ENCODE measurements around the gene TP53RK. TPM values are rescaled to one million over a fixed set of nuclear protein-coding genes. Genes with fewer than 3 reads are reported as not detected.

Gene TP53RK
- total and polyA plus RNA-seq, 2 of the 13 experiments (the other 11 are each of a cell fraction or from before 2014, with no cell fraction given) = 12.9 to 25.5 TPM

GRCh38 chr20:46689082-46689753, at the start of gene TP53RK (continued):
- TF ChIP-seq ZSCAN9 (CRISPR knock-in tag; IDR thresholded peaks at IDR 0.05; ENCODE audit: borderline replicate concordance) = peak; percentile 79
- TF ChIP-seq SCMH1 (CRISPR knock-in tag; IDR thresholded peaks at IDR 0.05; ENCODE audit: borderline replicate concordance) = no peak
- TF ChIP-seq ZNF451 (CRISPR knock-in tag; IDR thresholded peaks at IDR 0.05) = 0 out of 2 replicates have a peak, but pooled peaks have one; percentile 26
- no peak; the same call in 1 of the 2 replicates for TF ChIP-seq ZSCAN31 (CRISPR knock-in tag; IDR thresholded peaks at IDR 0.05; ENCODE audit: low read depth)
- TF ChIP-seq NRL (CRISPR knock-in tag; IDR thresholded peaks at IDR 0.05; ENCODE audit: borderline replicate concordance) = peak; percentile 90
- TF ChIP-seq JUND (CRISPR knock-in tag; IDR thresholded peaks at IDR 0.05) = no peak
- TF ChIP-seq, protein P1, sequence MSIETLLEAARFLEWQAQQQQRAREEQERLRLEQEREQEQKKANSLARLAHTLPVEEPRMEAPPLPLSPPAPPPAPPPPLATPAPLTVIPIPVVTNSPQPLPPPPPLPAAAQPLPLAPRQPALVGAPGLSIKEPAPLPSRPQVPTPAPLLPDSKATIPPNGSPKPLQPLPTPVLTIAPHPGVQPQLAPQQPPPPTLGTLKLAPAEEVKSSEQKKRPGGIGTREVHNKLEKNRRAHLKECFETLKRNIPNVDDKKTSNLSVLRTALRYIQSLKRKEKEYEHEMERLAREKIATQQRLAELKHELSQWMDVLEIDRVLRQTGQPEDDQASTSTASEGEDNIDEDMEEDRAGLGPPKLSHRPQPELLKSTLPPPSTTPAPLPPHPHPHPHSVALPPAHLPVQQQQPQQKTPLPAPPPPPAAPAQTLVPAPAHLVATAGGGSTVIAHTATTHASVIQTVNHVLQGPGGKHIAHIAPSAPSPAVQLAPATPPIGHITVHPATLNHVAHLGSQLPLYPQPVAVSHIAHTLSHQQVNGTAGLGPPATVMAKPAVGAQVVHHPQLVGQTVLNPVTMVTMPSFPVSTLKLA (IDR thresholded peaks at IDR 0.05) = no peak
- TF ChIP-seq, protein P2, sequence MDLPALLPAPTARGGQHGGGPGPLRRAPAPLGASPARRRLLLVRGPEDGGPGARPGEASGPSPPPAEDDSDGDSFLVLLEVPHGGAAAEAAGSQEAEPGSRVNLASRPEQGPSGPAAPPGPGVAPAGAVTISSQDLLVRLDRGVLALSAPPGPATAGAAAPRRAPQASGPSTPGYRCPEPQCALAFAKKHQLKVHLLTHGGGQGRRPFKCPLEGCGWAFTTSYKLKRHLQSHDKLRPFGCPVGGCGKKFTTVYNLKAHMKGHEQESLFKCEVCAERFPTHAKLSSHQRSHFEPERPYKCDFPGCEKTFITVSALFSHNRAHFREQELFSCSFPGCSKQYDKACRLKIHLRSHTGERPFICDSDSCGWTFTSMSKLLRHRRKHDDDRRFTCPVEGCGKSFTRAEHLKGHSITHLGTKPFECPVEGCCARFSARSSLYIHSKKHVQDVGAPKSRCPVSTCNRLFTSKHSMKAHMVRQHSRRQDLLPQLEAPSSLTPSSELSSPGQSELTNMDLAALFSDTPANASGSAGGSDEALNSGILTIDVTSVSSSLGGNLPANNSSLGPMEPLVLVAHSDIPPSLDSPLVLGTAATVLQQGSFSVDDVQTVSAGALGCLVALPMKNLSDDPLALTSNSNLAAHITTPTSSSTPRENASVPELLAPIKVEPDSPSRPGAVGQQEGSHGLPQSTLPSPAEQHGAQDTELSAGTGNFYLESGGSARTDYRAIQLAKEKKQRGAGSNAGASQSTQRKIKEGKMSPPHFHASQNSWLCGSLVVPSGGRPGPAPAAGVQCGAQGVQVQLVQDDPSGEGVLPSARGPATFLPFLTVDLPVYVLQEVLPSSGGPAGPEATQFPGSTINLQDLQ (CRISPR knock-in tag; IDR thresholded peaks at IDR 0.05) = peak; percentile 85; the same call in 1 of the 2 replicates
- TF ChIP-seq, protein P3, sequence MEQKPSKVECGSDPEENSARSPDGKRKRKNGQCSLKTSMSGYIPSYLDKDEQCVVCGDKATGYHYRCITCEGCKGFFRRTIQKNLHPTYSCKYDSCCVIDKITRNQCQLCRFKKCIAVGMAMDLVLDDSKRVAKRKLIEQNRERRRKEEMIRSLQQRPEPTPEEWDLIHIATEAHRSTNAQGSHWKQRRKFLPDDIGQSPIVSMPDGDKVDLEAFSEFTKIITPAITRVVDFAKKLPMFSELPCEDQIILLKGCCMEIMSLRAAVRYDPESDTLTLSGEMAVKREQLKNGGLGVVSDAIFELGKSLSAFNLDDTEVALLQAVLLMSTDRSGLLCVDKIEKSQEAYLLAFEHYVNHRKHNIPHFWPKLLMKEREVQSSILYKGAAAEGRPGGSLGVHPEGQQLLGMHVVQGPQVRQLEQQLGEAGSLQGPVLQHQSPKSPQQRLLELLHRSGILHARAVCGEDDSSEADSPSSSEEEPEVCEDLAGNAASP (CRISPR knock-in tag; IDR thresholded peaks at IDR 0.05; ENCODE audit: borderline replicate concordance) = peak; percentile 60; the same call in 1 of the 2 replicates
- TF ChIP-seq ZNF333 (CRISPR knock-in tag; IDR thresholded peaks at IDR 0.05; ENCODE audit: borderline replicate concordance) = peak; percentile 62; the same call in 1 of the 2 replicates
- TF ChIP-seq CCAR2 (optimal IDR thresholded peaks at IDR 0.05; ENCODE audit: low read depth, low read length) = peak; percentile 12
- TF ChIP-seq, protein P4, sequence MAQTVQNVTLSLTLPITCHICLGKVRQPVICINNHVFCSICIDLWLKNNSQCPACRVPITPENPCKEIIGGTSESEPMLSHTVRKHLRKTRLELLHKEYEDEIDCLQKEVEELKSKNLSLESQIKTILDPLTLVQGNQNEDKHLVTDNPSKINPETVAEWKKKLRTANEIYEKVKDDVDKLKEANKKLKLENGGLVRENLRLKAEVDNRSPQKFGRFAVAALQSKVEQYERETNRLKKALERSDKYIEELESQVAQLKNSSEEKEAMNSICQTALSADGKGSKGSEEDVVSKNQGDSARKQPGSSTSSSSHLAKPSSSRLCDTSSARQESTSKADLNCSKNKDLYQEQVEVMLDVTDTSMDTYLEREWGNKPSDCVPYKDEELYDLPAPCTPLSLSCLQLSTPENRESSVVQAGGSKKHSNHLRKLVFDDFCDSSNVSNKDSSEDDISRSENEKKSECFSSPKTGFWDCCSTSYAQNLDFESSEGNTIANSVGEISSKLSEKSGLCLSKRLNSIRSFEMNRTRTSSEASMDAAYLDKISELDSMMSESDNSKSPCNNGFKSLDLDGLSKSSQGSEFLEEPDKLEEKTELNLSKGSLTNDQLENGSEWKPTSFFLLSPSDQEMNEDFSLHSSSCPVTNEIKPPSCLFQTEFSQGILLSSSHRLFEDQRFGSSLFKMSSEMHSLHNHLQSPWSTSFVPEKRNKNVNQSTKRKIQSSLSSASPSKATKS (CRISPR knock-in tag; IDR thresholded peaks at IDR 0.05) = peak; percentile 93; the same call in 1 of the 2 replicates
- TF ChIP-seq ZNF792 (CRISPR knock-in tag; IDR thresholded peaks at IDR 0.05) = peak; percentile 90
- TF ChIP-seq TGIF2 (CRISPR knock-in tag; IDR thresholded peaks at IDR 0.05) = 0 out of 2 replicates have a peak, but pooled peaks have one; percentile 11
- 0 out of 2 replicates have a peak, but pooled peaks have one; percentile 4 for TF ChIP-seq RARA (CRISPR knock-in tag; IDR thresholded peaks at IDR 0.05)
- TF ChIP-seq, protein P5, sequence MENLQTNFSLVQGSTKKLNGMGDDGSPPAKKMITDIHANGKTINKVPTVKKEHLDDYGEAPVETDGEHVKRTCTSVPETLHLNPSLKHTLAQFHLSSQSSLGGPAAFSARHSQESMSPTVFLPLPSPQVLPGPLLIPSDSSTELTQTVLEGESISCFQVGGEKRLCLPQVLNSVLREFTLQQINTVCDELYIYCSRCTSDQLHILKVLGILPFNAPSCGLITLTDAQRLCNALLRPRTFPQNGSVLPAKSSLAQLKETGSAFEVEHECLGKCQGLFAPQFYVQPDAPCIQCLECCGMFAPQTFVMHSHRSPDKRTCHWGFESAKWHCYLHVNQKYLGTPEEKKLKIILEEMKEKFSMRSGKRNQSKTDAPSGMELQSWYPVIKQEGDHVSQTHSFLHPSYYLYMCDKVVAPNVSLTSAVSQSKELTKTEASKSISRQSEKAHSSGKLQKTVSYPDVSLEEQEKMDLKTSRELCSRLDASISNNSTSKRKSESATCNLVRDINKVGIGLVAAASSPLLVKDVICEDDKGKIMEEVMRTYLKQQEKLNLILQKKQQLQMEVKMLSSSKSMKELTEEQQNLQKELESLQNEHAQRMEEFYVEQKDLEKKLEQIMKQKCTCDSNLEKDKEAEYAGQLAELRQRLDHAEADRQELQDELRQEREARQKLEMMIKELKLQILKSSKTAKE (CRISPR knock-in tag; IDR thresholded peaks at IDR 0.05; ENCODE audit: borderline replicate concordance) = no peak
- TF ChIP-seq ZNF10 (CRISPR knock-in tag; IDR thresholded peaks at IDR 0.05; ENCODE audit: borderline replicate concordance, low read depth) = 0 out of 2 replicates have a peak, but pooled peaks have one; percentile 42
- TF ChIP-seq SAFB2 (CRISPR knock-in tag; IDR thresholded peaks at IDR 0.05; ENCODE audit: borderline replicate concordance, low read depth) = peak; percentile 80; the same call in 1 of the 2 replicates

Data from HepG2 (cell line).